ENCODE data around the gene JMJD1C.

DNA sequence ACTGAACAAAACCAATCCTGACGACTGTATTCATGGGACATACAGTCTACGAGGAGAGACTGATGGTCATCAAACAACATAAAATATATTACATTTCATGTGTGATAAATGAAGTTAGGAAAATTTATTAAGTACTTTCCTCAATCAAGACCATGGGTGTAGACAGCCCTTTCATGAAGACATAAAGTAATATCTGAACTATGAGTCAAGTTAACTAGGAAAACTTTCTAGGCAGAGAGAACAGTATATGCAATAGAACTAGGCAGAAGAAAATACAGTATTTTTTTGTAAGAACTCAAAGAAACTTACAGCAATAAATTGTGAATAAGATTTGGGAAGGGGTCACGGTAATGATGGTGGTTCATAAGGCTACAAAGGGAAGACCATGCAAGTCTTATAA lies 112.8 kb downstream of the JMJD1C start:
- TF ChIP-seq GATA3 (IDR thresholded peaks at IDR 0.05; ENCODE audit: low read depth, low read length) (no peak), GATA2 (IDR thresholded peaks at IDR 0.05; ENCODE audit: low read depth, low read length) (no peak)

All from SH-SY5Y (cell line).